ENCODE results near the gene TRIB2.

GRCh38 chr2:12754643-12755042, 37.9 kb downstream of the TRIB2 start:
- TF ChIP-seq CTCF (IDR thresholded peaks at IDR 0.05) (no peak), POLR2A (IDR thresholded peaks at IDR 0.05) (no peak)

Measured in uterus (tissue), 2 donors.